ENCODE data around the gene MED23. TPM values are rescaled to one million over a fixed set of nuclear protein-coding genes. Genes with fewer than 3 reads are reported as not detected.
A peak's percentile ranks its signal among the peaks of the same experiment; 100 is the strongest.

Gene MED23
- total and polyA plus RNA-seq, 9 of the 15 experiments (the other 6 are each of a cell fraction or from before 2014, with no cell fraction given) = 13.7 to 61.2 (median 27.2) TPM

GRCh38 chr6:131627724-131628682, at the start of gene MED23 (continued):
- TF ChIP-seq CBX3 (IDR thresholded peaks at IDR 0.05; ENCODE audit: borderline replicate concordance in 1 of 2, low read length in 2 of 2) = peak in 1 of 2 experiments; percentile 92; a peak in 2 of 3 replicates
- TF ChIP-seq SMARCC2 (IDR thresholded peaks at IDR 0.05; ENCODE audit: low read depth) = no peak; the same call in 1 of the 2 replicates
- peak; percentile 96 for TF ChIP-seq ZC3H11A (IDR thresholded peaks at IDR 0.05; ENCODE audit: low read depth, low read length)
- peak; percentile 81 for TF ChIP-seq KLF16 (IDR thresholded peaks at IDR 0.05)
- peak; percentile 85 for TF ChIP-seq ATF7 (IDR thresholded peaks at IDR 0.05)
- TF ChIP-seq, protein P1, sequence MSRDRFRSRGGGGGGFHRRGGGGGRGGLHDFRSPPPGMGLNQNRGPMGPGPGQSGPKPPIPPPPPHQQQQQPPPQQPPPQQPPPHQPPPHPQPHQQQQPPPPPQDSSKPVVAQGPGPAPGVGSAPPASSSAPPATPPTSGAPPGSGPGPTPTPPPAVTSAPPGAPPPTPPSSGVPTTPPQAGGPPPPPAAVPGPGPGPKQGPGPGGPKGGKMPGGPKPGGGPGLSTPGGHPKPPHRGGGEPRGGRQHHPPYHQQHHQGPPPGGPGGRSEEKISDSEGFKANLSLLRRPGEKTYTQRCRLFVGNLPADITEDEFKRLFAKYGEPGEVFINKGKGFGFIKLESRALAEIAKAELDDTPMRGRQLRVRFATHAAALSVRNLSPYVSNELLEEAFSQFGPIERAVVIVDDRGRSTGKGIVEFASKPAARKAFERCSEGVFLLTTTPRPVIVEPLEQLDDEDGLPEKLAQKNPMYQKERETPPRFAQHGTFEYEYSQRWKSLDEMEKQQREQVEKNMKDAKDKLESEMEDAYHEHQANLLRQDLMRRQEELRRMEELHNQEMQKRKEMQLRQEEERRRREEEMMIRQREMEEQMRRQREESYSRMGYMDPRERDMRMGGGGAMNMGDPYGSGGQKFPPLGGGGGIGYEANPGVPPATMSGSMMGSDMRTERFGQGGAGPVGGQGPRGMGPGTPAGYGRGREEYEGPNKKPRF (IDR thresholded peaks at IDR 0.05; ENCODE audit: low read depth, low read length) = no peak
- peak; percentile 88 for TF ChIP-seq ZZZ3 (IDR thresholded peaks at IDR 0.05)
- no peak for TF ChIP-seq ZNF347 (CRISPR knock-in tag; IDR thresholded peaks at IDR 0.05; ENCODE audit: low read depth)
- TF ChIP-seq ZEB2 (IDR thresholded peaks at IDR 0.05) = peak; percentile 98
- peak; percentile 74; the same call in 1 of the 2 replicates for TF ChIP-seq THRAP3 (IDR thresholded peaks at IDR 0.05; ENCODE audit: borderline replicate concordance)
- peak; percentile 81 to 83; a peak in 3 of 4 replicates for TF ChIP-seq TBL1XR1 (IDR thresholded peaks at IDR 0.05; ENCODE audit: low read length in 2 of 2)
- TF ChIP-seq, protein P2, sequence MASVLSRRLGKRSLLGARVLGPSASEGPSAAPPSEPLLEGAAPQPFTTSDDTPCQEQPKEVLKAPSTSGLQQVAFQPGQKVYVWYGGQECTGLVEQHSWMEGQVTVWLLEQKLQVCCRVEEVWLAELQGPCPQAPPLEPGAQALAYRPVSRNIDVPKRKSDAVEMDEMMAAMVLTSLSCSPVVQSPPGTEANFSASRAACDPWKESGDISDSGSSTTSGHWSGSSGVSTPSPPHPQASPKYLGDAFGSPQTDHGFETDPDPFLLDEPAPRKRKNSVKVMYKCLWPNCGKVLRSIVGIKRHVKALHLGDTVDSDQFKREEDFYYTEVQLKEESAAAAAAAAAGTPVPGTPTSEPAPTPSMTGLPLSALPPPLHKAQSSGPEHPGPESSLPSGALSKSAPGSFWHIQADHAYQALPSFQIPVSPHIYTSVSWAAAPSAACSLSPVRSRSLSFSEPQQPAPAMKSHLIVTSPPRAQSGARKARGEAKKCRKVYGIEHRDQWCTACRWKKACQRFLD (CRISPR knock-in tag; IDR thresholded peaks at IDR 0.05) = no peak
- TF ChIP-seq, protein P3, sequence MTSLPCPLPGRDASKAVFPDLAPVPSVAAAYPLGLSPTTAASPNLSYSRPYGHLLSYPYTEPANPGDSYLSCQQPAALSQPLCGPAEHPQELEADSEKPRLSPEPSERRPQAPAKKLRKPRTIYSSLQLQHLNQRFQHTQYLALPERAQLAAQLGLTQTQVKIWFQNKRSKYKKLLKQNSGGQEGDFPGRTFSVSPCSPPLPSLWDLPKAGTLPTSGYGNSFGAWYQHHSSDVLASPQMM (CRISPR knock-in tag; IDR thresholded peaks at IDR 0.05) = no peak
- peak; percentile 85; the same call in 1 of the 2 replicates for TF ChIP-seq THRB (CRISPR knock-in tag; conservative IDR thresholded peaks at IDR 0.05)
- peak; percentile 89 for TF ChIP-seq SUPT5H (IDR thresholded peaks at IDR 0.05)
- TF ChIP-seq STAT5A (IDR thresholded peaks at IDR 0.05; ENCODE audit: borderline replicate concordance, low read length) = peak; percentile 51; the same call in 1 of the 2 replicates
- TF ChIP-seq ZNF197 (CRISPR knock-in tag; IDR thresholded peaks at IDR 0.05; ENCODE audit: low read depth) = no peak; the same call in 1 of the 2 replicates
- peak; percentile 57; the same call in 1 of the 2 replicates for TF ChIP-seq ZNF76 (CRISPR knock-in tag; IDR thresholded peaks at IDR 0.05; ENCODE audit: borderline replicate concordance)
- peak; percentile 89 for TF ChIP-seq MBD2 (IDR thresholded peaks at IDR 0.05; ENCODE audit: borderline replicate concordance, low read depth)
- TF ChIP-seq MYNN (IDR thresholded peaks at IDR 0.05) = peak; percentile 65; the same call in 1 of the 2 replicates
- no peak for TF ChIP-seq MYNN (CRISPR knock-in tag; IDR thresholded peaks at IDR 0.05)
